Measurements from ENCODE around the gene OR5H6. TPM values are rescaled to one million over a fixed set of nuclear protein-coding genes. Genes with fewer than 3 reads are reported as not detected.

The OR5H6 gene
- total RNA-seq, 1 experiment from 2014 or later, result not detected

- intact Hi-C loops (cut with micrococcal nuclease; ENCODE audit: unreplicated experiment), result no loop called here
- no peak for DNase-seq
- CTCF ChIA-PET, result no interaction called here
- Mint-ChIP-seq H3K4me3 (ENCODE audit: low read depth, unreplicated experiment) (no peak overlapping the region), H3K4me1 (ENCODE audit: low read depth, unreplicated experiment) (no peaks in the 10 kb centered on the region), H3K27me3 (ENCODE audit: unreplicated experiment) (no peaks in the 10 kb centered on the region), H3K9me3 (ENCODE audit: low read depth, unreplicated experiment) (peaks cover 3% of the 10 kb centered on the region), H3K36me3 (ENCODE audit: insufficient read depth, unreplicated experiment) (no peaks in the 10 kb centered on the region), H3K27ac (ENCODE audit: unreplicated experiment) (no peak overlapping the region)
- TF ChIP-seq, protein P1, sequence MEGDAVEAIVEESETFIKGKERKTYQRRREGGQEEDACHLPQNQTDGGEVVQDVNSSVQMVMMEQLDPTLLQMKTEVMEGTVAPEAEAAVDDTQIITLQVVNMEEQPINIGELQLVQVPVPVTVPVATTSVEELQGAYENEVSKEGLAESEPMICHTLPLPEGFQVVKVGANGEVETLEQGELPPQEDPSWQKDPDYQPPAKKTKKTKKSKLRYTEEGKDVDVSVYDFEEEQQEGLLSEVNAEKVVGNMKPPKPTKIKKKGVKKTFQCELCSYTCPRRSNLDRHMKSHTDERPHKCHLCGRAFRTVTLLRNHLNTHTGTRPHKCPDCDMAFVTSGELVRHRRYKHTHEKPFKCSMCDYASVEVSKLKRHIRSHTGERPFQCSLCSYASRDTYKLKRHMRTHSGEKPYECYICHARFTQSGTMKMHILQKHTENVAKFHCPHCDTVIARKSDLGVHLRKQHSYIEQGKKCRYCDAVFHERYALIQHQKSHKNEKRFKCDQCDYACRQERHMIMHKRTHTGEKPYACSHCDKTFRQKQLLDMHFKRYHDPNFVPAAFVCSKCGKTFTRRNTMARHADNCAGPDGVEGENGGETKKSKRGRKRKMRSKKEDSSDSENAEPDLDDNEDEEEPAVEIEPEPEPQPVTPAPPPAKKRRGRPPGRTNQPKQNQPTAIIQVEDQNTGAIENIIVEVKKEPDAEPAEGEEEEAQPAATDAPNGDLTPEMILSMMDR (IDR thresholded peaks at IDR 0.05; ENCODE audit: unreplicated experiment), result no peak
- no TSS peak for BruUV-seq (replicated peaks)
These were observed 30.6 kb upstream of the OR5H6 start for GRCh38 chr3:98233468-98233867.

DNA sequence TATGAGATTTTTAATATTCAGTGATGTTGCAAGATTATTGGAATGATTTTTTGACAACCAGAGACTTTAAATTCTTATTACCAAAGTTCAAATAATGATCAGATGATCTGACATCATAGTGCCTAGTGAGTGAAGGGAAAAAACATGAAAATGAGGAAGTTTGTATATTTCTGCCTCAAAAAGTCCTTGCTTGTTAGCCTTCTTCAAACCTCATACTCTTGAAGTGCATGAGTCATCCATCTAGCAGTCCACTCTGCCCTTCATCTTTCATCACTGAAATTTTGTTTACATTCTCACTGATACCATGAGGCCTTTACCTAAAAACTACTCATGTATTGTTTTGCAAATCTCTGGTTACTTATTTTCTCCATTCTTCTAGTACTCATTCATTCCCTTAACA is 23.9 kb upstream of the OR5H6 start:
- intact Hi-C loops (cut with micrococcal nuclease; ENCODE audit: unreplicated experiment), result no loop called here
- Mint-ChIP-seq H3K27me3 (ENCODE audit: unreplicated experiment) (no peaks in the 10 kb centered on the region), H3K4me3 (ENCODE audit: low read depth, unreplicated experiment) (no peak overlapping the region), H3K27ac (ENCODE audit: unreplicated experiment) (no peak overlapping the region), H3K4me1 (ENCODE audit: low read depth, unreplicated experiment) (no peaks in the 10 kb centered on the region), H3K36me3 (ENCODE audit: insufficient read depth, unreplicated experiment) (no peaks in the 10 kb centered on the region), H3K9me3 (ENCODE audit: low read depth, unreplicated experiment) (peaks cover 5% of the 10 kb centered on the region)
- CTCF ChIA-PET, result no interaction called here
- TF ChIP-seq, protein P1 (IDR thresholded peaks at IDR 0.05; ENCODE audit: unreplicated experiment), result no peak
- no TSS peak for BruUV-seq (replicated peaks)
- DNase-seq, result no peak

DNA sequence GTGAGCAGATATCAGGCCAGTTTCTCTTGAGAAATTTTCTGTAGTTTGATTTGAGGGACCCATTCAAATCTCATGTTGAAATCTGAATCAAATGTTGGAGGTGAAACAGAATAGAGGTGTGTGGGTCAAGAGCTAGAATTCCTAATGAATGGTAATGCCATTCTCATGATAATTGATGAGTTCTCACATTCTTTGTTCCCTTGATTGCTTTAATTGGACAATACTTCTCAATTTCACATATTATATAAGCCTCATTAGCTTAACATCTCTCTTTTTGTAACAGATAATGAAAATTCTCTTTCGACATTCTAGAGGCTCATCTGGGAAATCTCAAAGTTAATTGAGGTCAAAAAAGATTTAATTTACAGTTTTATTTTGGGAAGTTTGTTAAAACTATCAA is 21.9 kb upstream of the OR5H6 start:
- no peaks in the 10 kb centered on the region for H3K27me3 Mint-ChIP-seq (ENCODE audit: unreplicated experiment)
- CTCF ChIA-PET, result no interaction called here

DNA sequence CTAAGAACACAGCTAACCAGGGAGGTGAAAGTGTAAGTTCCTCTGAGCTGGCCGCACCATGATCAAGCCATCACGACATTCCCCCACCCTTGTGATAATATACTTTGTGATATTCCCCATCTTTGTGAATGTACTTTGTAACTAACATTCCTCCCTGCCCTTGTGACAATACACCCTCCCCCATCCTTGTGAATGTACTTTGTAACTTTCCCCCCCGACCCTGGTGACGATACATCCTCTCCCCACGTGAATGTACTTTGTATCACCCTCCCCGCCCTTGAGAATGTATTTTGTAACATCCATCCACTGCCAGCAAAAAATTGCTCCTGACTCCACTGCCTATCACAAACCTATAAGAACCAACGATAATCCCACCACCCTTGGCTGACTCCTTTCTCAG is 20.2 kb upstream of the OR5H6 start:
- intact Hi-C loops (cut with micrococcal nuclease; ENCODE audit: unreplicated experiment), result no loop called here
- CTCF ChIA-PET, result no interaction called here
- peaks cover 7% of the 10 kb centered on the region for H3K9me3 Mint-ChIP-seq (ENCODE audit: low read depth, unreplicated experiment)
- H3K27ac Mint-ChIP-seq (ENCODE audit: unreplicated experiment), result no peak overlapping the region
- no peaks in the 10 kb centered on the region for H3K36me3 Mint-ChIP-seq (ENCODE audit: insufficient read depth, unreplicated experiment)
- TF ChIP-seq, protein P1 (IDR thresholded peaks at IDR 0.05; ENCODE audit: unreplicated experiment), result no peak
- no peaks in the 10 kb centered on the region for H3K4me1 Mint-ChIP-seq (ENCODE audit: low read depth, unreplicated experiment)
- H3K4me3 Mint-ChIP-seq (ENCODE audit: low read depth, unreplicated experiment), result no peak overlapping the region
- no TSS peak for BruUV-seq (replicated peaks)
- H3K27me3 Mint-ChIP-seq (ENCODE audit: unreplicated experiment), result no peaks in the 10 kb centered on the region
- no peak for DNase-seq

More for the DNA sequence above, 21.9 kb upstream of the OR5H6 start:
- no peaks in the 10 kb centered on the region for H3K4me1 Mint-ChIP-seq (ENCODE audit: low read depth, unreplicated experiment)
- no peak overlapping the region for H3K4me3 Mint-ChIP-seq (ENCODE audit: low read depth, unreplicated experiment)
- H3K36me3 Mint-ChIP-seq (ENCODE audit: insufficient read depth, unreplicated experiment), result no peaks in the 10 kb centered on the region
- H3K27ac Mint-ChIP-seq (ENCODE audit: unreplicated experiment), result no peak overlapping the region
- peaks cover 7% of the 10 kb centered on the region for H3K9me3 Mint-ChIP-seq (ENCODE audit: low read depth, unreplicated experiment)
- TF ChIP-seq, protein P1 (IDR thresholded peaks at IDR 0.05; ENCODE audit: unreplicated experiment), result no peak
- intact Hi-C loops (cut with micrococcal nuclease; ENCODE audit: unreplicated experiment), result no loop called here
- no TSS peak for BruUV-seq (replicated peaks)
- no peak for DNase-seq
